KMS-11 (cell line): Measurements from ENCODE around the gene HOXC4.
A peak's percentile ranks its signal among the peaks of the same experiment; 100 is the strongest.

Experiments
- H2AFZ ChIP-seq: fragments of 200-600 bp; sonication (generic); 2 replicates; pipeline ENCODE4 v1.6.1; 2016; ENCODE audit warnings: antibody characterized with exemption, mixed run types, low read depth
- H3K27ac ChIP-seq: fragments of 200-600 bp; sonication (generic); 2 replicates; pipeline ENCODE4 v1.6.1; 2016; ENCODE audit warnings: mild to moderate bottlenecking, mixed run types
- H3K27me3 ChIP-seq: fragments of 200-600 bp; sonication (generic); 2 replicates; pipeline ENCODE4 v1.6.1; 2017; ENCODE audit warnings: mild to moderate bottlenecking, low read depth, mixed run types, moderate library complexity; ENCODE audit not compliant: insufficient read depth
- H3K36me3 ChIP-seq: fragments of 200-600 bp; sonication (generic); 2 replicates; pipeline ENCODE4 v1.6.1; 2017; ENCODE audit warnings: mild to moderate bottlenecking, mixed run types; ENCODE audit not compliant: insufficient read depth
- H3K4me1 ChIP-seq: fragments of 200-600 bp; sonication (generic); 2 replicates; pipeline ENCODE4 v1.6.1; 2016; ENCODE audit warnings: mild to moderate bottlenecking, low read depth, mixed run types; ENCODE audit not compliant: poor library complexity, severe bottlenecking
- H3K4me2 ChIP-seq: fragments of 200-600 bp; sonication (generic); 2 replicates; pipeline ENCODE4 v1.7.0; 2016; ENCODE audit warnings: mild to moderate bottlenecking, mixed run types
- H3K4me3 ChIP-seq: fragments of 200-600 bp; sonication (generic); IDR thresholded peaks from 2 replicates; pipeline ENCODE4 v1.6.1; 2017; ENCODE audit warnings: low read depth, low read length, mixed read lengths; ENCODE audit not compliant: insufficient read depth
- H3K79me2 ChIP-seq: fragments of 200-600 bp; sonication (generic); 2 replicates; pipeline ENCODE4 v1.6.1; 2016; ENCODE audit warnings: low read depth, mixed run types; ENCODE audit not compliant: insufficient read depth
- H3K9ac ChIP-seq: fragments of 200-600 bp; sonication (generic); 2 replicates; pipeline ENCODE4 v1.6.1; 2016; ENCODE audit warnings: mild to moderate bottlenecking, mixed run types
- H4K20me1 ChIP-seq: fragments of 200-600 bp; sonication (generic); 2 replicates; pipeline ENCODE4 v1.6.1; 2016; ENCODE audit warnings: mild to moderate bottlenecking, mixed run types; ENCODE audit not compliant: insufficient read depth
- CTCF ChIP-seq: fragments of 200-600 bp; sonication (generic); conservative IDR thresholded peaks from 2 replicates; pipeline ENCODE4 v1.6.1; 2017; ENCODE audit warnings: low read depth, mild to moderate bottlenecking, antibody characterized with exemption, low read length, moderate library complexity, mixed read lengths

The HOXC4 gene

GRCh38 chr12:54005853-54006558 is 47.6 kb upstream of the HOXC4 start:
- Histone ChIP-seq H3K27ac (no peak overlapping the region), H3K4me2 (peak overlapping the region; percentile 54), H3K27me3 (peaks cover 98% of the 10 kb centered on the region), H3K36me3 (no peaks in the 10 kb centered on the region), H3K4me1 (peaks cover 20% of the 10 kb centered on the region), H2AFZ (peak overlapping the region; percentile 41; the same call in 1 of the 2 replicates), H3K79me2 (no peaks in the 10 kb centered on the region), H4K20me1 (no peaks in the 10 kb centered on the region), H3K9ac (no peak overlapping the region), H3K4me3 (no peak overlapping the region)
- TF ChIP-seq CTCF = peak; percentile 100

GRCh38 chr12:54006559-54007220 is 46.9 kb upstream of the HOXC4 start:
- Histone ChIP-seq H3K27me3 (peaks cover 98% of the 10 kb centered on the region), H3K27ac (no peak overlapping the region), H3K79me2 (no peaks in the 10 kb centered on the region), H3K4me3 (no peak overlapping the region), H3K4me2 (peak overlapping the region; percentile 54), H3K36me3 (no peaks in the 10 kb centered on the region), H4K20me1 (no peaks in the 10 kb centered on the region), H2AFZ (peak overlapping the region; percentile 41; the same call in 1 of the 2 replicates), H3K4me1 (peaks cover 27% of the 10 kb centered on the region), H3K9ac (no peak overlapping the region)
- no peak for TF ChIP-seq CTCF

- TF ChIP-seq CTCF = no peak; the same call in 1 of the 2 replicates
- Histone ChIP-seq H2AFZ (no peak overlapping the region), H3K4me3 (no peak overlapping the region), H3K4me2 (no peak overlapping the region), H3K27ac (no peak overlapping the region), H3K36me3 (no peaks in the 10 kb centered on the region), H4K20me1 (no peaks in the 10 kb centered on the region), H3K79me2 (no peaks in the 10 kb centered on the region), H3K27me3 (peaks cover 98% of the 10 kb centered on the region), H3K4me1 (peaks cover 24% of the 10 kb centered on the region), H3K9ac (no peak overlapping the region)
Measured at GRCh38 chr12:54007538-54008259, 45.9 kb upstream of the HOXC4 start.

GRCh38 chr12:54008260-54008552 is 45.4 kb upstream of the HOXC4 start:
- Histone ChIP-seq H3K27ac (no peak overlapping the region), H3K4me3 (no peak overlapping the region), H3K4me1 (peaks cover 24% of the 10 kb centered on the region), H3K36me3 (no peaks in the 10 kb centered on the region), H3K27me3 (peaks cover 98% of the 10 kb centered on the region), H3K79me2 (no peaks in the 10 kb centered on the region), H3K9ac (no peak overlapping the region), H4K20me1 (no peaks in the 10 kb centered on the region), H2AFZ (no peak overlapping the region), H3K4me2 (no peak overlapping the region)
- no peak for TF ChIP-seq CTCF
